Kidney epithelial cell (primary cell): ENCODE data around the gene AGO4. TPM values are rescaled to one million over a fixed set of nuclear protein-coding genes. Genes with fewer than 3 reads are reported as not detected.
"Not testable (repeated sequence)": the region's sequence is repeated elsewhere in the genome, so short reads cannot be mapped to it uniquely, and the experiment has no call there.

ENCODE experiments used
- DNase-seq: peaks from one replicate; pipeline ENCODE4 v3.0.0-alpha.2; 2010; ENCODE audit warnings: low read depth
- H3K27me3 ChIP-seq: 2 replicates; pipeline ENCODE4 v1.6.0; 2011; ENCODE audit warnings: low read length; ENCODE audit not compliant: control insufficient read depth, insufficient read depth
- H3K36me3 ChIP-seq: 2 replicates; pipeline ENCODE4 v1.5.1; 2011; ENCODE audit warnings: low read length; ENCODE audit not compliant: control insufficient read depth, insufficient read depth
- H3K4me3 ChIP-seq: 2 replicates; pipeline ENCODE4 v1.5.1; 2011; ENCODE audit warnings: low read depth, mild to moderate bottlenecking, control low read depth, low read length
- total RNA-seq: library from RNA; depleted of rRNA; stranded (reverse); fragments of >200 nt; gene quantifications from 2 replicates; pipeline ENCODE4 v1.2.3, GENCODE V29; 2015
- TF ChIP-seq, protein P1 (sequence below): IDR thresholded peaks from 2 replicates; pipeline ENCODE4 v1.5.1; 2011; ENCODE audit warnings: mild to moderate bottlenecking, moderate library complexity, low read length, control low read depth, inconsistent platforms; ENCODE audit not compliant: insufficient read depth, poor library complexity, severe bottlenecking

The AGO4 gene
- total RNA-seq, 1 donor from 2014 or later, result 14.0 TPM

DNA sequence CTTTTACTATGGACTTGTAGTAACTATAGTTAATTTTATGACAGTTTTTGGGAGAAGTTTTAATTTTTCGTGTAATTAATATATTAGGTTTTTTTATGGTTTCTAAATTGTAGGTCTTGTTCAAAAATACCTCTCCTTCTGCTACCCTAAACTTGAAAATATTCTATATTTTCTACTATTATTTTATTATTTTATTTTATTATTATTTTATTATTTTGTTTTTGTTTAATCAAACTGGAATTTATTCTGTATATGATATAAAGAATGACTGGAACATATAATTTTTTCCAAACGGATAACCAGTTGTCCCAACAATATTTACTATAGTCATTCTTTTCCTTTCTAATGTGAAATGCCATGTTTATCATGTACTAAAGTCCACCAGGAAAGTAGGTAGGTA is 17.1 kb upstream of the AGO4 start:
- no peaks in the 10 kb centered on the region for H3K36me3 ChIP-seq
- TF ChIP-seq, protein P1, sequence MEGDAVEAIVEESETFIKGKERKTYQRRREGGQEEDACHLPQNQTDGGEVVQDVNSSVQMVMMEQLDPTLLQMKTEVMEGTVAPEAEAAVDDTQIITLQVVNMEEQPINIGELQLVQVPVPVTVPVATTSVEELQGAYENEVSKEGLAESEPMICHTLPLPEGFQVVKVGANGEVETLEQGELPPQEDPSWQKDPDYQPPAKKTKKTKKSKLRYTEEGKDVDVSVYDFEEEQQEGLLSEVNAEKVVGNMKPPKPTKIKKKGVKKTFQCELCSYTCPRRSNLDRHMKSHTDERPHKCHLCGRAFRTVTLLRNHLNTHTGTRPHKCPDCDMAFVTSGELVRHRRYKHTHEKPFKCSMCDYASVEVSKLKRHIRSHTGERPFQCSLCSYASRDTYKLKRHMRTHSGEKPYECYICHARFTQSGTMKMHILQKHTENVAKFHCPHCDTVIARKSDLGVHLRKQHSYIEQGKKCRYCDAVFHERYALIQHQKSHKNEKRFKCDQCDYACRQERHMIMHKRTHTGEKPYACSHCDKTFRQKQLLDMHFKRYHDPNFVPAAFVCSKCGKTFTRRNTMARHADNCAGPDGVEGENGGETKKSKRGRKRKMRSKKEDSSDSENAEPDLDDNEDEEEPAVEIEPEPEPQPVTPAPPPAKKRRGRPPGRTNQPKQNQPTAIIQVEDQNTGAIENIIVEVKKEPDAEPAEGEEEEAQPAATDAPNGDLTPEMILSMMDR, result no peak
- H3K4me3 ChIP-seq, result no peak overlapping the region
- no peaks in the 10 kb centered on the region for H3K27me3 ChIP-seq
- no peak for DNase-seq

DNA sequence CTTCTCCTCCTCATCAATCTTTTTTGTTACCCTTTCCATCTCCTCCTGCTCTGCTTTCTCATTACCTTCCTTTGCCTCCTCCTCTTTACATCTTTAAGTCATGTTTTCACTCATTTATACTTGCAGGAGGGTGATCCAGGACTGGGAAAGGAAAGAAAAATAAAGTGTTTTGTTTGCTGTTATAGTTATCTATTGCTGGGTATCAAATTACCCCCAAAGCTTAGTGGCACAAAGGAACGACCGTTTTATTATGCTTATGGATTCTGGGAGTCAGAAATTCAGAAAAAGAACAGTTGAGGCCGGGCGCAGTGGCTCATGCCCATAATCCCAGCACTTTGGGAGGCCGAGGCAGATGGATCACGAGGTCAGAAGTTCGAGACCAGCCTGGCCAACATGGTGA is 12.5 kb upstream of the AGO4 start:
- H3K36me3 ChIP-seq, result no peaks in the 10 kb centered on the region
- H3K4me3 ChIP-seq, result no peak overlapping the region
- TF ChIP-seq, protein P1, result no peak
- DNase-seq, result no peak
- no peaks in the 10 kb centered on the region for H3K27me3 ChIP-seq

DNA sequence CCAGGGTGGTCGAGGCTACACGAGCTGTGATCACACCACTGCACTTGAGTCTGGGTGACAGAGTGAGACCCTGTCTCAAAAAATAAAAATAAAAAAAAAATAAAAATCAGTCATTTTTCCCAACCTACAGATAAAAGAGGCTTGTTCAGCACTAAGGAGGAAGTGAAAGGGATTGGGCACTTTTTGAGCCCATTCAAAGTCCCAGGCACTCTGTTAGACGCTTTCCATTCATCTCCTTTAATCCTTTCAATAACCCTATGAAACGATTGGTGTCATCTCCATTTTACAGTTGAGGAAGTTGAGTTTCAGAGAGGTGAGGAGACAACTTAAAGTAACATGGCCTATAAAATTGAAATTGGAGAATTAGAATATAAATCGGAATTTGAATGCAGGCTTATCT is 10.4 kb upstream of the AGO4 start:
- TF ChIP-seq, protein P1, result no peak
- Histone ChIP-seq H3K36me3 (no peaks in the 10 kb centered on the region), H3K27me3 (no peaks in the 10 kb centered on the region), H3K4me3 (no peak overlapping the region)
- DNase-seq, result no peak

DNA sequence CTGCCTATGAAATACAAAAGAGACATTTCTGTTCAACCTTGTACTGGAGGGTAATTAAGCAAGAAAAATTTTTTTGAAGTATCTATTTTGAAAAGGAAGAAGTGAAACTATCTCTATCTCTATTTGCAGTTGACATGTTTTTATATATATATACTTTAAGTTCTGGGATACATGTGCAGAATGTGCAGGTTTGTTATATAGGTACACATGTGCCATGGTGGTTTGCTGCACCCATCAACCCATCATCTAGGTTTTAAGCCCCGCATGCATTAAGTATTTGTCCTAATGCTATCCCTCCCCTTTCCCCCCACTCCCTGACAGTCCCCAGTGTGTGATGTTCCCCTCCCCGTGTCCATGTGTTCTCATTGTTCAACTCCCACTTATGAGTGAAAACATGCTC is 9.8 kb upstream of the AGO4 start:
- not testable (repeated sequence) for H3K4me3 ChIP-seq, H3K27me3 ChIP-seq, H3K36me3 ChIP-seq, DNase-seq

DNA sequence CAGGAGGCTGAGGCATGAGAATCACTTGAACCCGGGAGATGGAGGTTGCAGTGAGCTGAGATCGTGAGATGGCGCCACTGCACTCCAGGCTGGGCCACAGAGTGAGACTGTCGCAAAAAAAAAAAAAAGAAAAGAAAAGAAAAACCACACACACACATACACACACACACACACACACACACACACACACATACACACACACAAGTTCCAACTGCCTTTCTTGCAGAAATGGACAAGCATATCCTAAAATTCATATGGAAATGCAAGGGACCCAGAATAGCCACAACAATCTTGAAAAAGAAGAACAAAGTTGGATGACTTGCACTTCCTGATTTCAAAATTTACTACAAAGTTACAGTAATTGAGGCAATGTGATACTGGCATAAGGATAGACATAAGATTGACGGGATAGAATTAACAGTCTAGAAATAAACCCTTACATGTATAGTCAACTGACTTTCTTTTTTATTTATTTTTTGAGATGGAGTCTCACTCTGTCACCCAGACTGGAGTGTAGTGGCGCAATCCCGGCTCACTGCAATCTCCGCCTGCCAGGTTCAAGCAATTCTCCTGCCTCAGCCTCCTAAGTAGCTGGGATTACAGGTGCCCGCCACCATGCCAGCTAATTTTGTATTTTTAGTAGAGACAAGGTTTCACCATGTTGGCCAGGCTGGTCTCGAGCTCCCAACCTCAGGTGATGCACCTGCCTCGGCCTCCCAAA is 7.5 kb upstream of the AGO4 start:
- not testable (repeated sequence) for H3K4me3 ChIP-seq, DNase-seq, H3K27me3 ChIP-seq, H3K36me3 ChIP-seq

DNA sequence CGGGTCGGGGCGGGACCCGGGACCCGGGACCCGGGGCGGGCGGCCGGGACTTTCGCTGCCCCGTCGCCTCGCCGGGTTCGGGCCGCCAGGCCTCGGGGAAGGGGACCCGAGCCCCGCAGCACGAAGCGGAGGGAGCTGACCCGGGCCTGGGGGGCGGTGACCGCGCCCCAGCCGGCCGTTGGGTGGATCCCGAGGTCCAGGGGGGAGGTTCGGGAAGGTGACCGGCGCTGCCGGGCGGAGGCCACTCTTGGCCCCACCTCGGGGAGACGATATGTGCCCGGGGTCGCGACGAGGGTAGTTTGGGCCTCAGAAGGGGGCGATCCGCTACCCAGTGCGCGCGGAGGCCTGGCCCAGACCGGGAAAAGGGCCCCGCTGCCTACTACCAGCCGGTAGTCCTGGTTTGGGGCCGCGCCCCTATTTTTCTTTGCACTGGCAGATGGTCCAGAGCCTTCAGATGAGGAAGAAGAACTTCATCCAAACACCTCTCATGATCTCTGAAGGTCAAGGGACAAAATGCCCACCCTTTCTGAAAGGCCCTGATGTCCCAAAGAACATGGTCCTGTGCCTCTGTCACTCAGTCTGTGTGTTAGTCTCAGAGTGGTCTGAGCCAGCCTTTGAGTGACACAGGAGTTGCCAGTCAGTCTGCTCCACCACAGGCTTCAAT is 766 bp downstream of the AGO4 start:
- DNase-seq, result no peak
- H3K4me3 ChIP-seq, result peak overlapping the region; percentile 67

More for the DNA sequence above, 766 bp downstream of the AGO4 start:
- TF ChIP-seq, protein P1, result no peak
- Histone ChIP-seq H3K36me3 (no peaks in the 10 kb centered on the region), H3K27me3 (no peaks in the 10 kb centered on the region)
